Esophagus squamous epithelium (tissue), 5 donors: ENCODE measurements around the gene TRPT1. TPM values are rescaled to one million over a fixed set of nuclear protein-coding genes. Genes with fewer than 3 reads are reported as not detected.

Experiments
- DNase-seq: peaks from one replicate; lab custom pipeline; 2025; lab: John Stamatoyannopoulos, UW
- H3K27ac ChIP-seq, 4 donors: fragments of 200-600 bp; sonication (generic); one replicate each; pipeline ENCODE4 v1.5.1; 2016 to 2019; ENCODE audit warnings: mild to moderate bottlenecking in 1 of 4
- H3K27me3 ChIP-seq, 4 donors: fragments of 200-600 bp; sonication (generic); 1 replicate in 3 of 4; 2 replicates in 1 of 4; pipeline versions ENCODE4 v1.5.1 to v1.6.0; 2017 to 2021; ENCODE audit warnings: antibody characterized with exemption in 1 of 4
- H3K36me3 ChIP-seq, 3 donors: fragments of 200-600 bp; sonication (generic); one replicate each; pipeline ENCODE4 v1.5.1; 2016 to 2019
- H3K4me1 ChIP-seq, 3 donors: fragments of 200-600 bp; sonication (generic); one replicate each; pipeline ENCODE4 v1.5.1; 2017 to 2019
- H3K4me3 ChIP-seq, 4 donors: fragments of 200-600 bp; sonication (generic); 1 replicate in 3 of 4; 2 replicates in 1 of 4; pipeline ENCODE4 v1.5.1; 2016 to 2019; ENCODE audit warnings: mild to moderate bottlenecking in 2 of 4, moderate library complexity in 1 of 4
- H3K9me3 ChIP-seq, 3 donors: fragments of 200-600 bp; sonication (generic); one replicate each; pipeline ENCODE4 v1.5.1; 2016 to 2019
- CTCF ChIP-seq, 6 experiments: fragments of 450-650 bp in 4 of 6; fragments of 200-600 bp in 2 of 6; sonication (generic) in 2 of 6; IDR thresholded peaks; one replicate each; pipeline ENCODE4 v1.5.1; 2016 to 2019; ENCODE audit warnings: antibody characterized with exemption in 6 of 6, mild to moderate bottlenecking in 4 of 6, moderate library complexity in 4 of 6
- POLR2A ChIP-seq, 4 donors: fragments of 450-650 bp; IDR thresholded peaks; one replicate each; pipeline ENCODE4 v1.6.1; 2017; ENCODE audit warnings: antibody characterized with exemption in 4 of 4, mild to moderate bottlenecking in 4 of 4, moderate library complexity in 3 of 4
- WGBS, 2 donors: methylation state at CpG; one replicate each; pipeline ENCODE4 v1.1.5; 2018; 5-methylcytosine and 5-hydroxymethylcytosine counted together
- intact Hi-C: fragments of 100-400 bp; cut with DNase I; formaldehyde crosslinking; loops from one replicate; pipeline ENCODE4 v1.15.0; 2022
- total RNA-seq, 4 donors: library from RNA; depleted of rRNA; stranded (reverse); fragments of >200 nt; gene quantifications; one replicate each; pipeline ENCODE4 v1.1.0, GENCODE V29; 2016
- donor health status: DM: yes; HTN: yes; CAD: no.

The TRPT1 gene
- total RNA-seq, 4 donors from 2014 or later, result 23.9 to 68.7 (median 45.8) TPM

GRCh38 chr11:64232967-64233315 is 7.0 kb upstream of the TRPT1 start:
- DNase-seq, result no peak
- Histone ChIP-seq H3K27me3 (no peaks in the 10 kb centered on the region), H3K9me3 (no peaks in the 10 kb centered on the region), H3K4me3 (no peak overlapping the region), H3K27ac (no peak overlapping the region), H3K36me3 (peaks cover 0 to 21% (median 0%) of the 10 kb centered on the region in 3 donors), H3K4me1 (peaks cover 33 to 93% (median 51%) of the 10 kb centered on the region in 3 donors)
- intact Hi-C loops, result no loop called here
- TF ChIP-seq POLR2A (IDR thresholded peaks at IDR 0.05) (no peak), CTCF (IDR thresholded peaks at IDR 0.05) (no peak)
- WGBS, 2 donors, result 69 to 83% methylated on average over 8 of the region's 8 CpGs

- DNase-seq, result no peak
- WGBS, 2 donors, result 75 to 82% methylated on average over 7 to 8 of the region's 15 CpGs
- intact Hi-C loops, result no loop called here
- no peak overlapping the region for H3K4me3 ChIP-seq
- peaks cover 0 to 15% (median 0%) of the 10 kb centered on the region in 3 donors for H3K36me3 ChIP-seq
- no peak for TF ChIP-seq POLR2A (IDR thresholded peaks at IDR 0.05)
- no peak for TF ChIP-seq CTCF (IDR thresholded peaks at IDR 0.05)
- H3K4me1 ChIP-seq, result peaks cover 33 to 93% (median 51%) of the 10 kb centered on the region in 3 donors
- no peaks in the 10 kb centered on the region for H3K27me3 ChIP-seq
- no peaks in the 10 kb centered on the region for H3K9me3 ChIP-seq
- no peak overlapping the region for H3K27ac ChIP-seq
These were observed 6.4 kb upstream of the TRPT1 start for GRCh38 chr11:64232182-64232966.

GRCh38 chr11:64231546-64231945 is 5.6 kb upstream of the TRPT1 start:
- no peak for DNase-seq
- Histone ChIP-seq H3K27me3 (no peaks in the 10 kb centered on the region), H3K36me3 (peaks cover 0 to 8% (median 0%) of the 10 kb centered on the region in 3 donors), H3K9me3 (no peaks in the 10 kb centered on the region), H3K4me1 (peaks cover 37 to 93% (median 54%) of the 10 kb centered on the region in 3 donors), H3K27ac (peak overlapping the region in 3 of 4 donors; percentile 12 to 94 (median 94)), H3K4me3 (no peak overlapping the region)
- intact Hi-C loops, result no loop called here
- 27 to 76% methylated on average over 1 to 6 of the region's 7 CpGs for WGBS, 2 donors
- TF ChIP-seq POLR2A (IDR thresholded peaks at IDR 0.05) (no peak), CTCF (IDR thresholded peaks at IDR 0.05) (no peak)

GRCh38 chr11:64230985-64231365 is 5.0 kb upstream of the TRPT1 start:
- no peaks in the 10 kb centered on the region for H3K9me3 ChIP-seq
- peaks cover 0 to 2% (median 0%) of the 10 kb centered on the region in 3 donors for H3K36me3 ChIP-seq
- no peaks in the 10 kb centered on the region for H3K27me3 ChIP-seq
- peak overlapping the region; percentile 86 to 97 (median 94) for H3K27ac ChIP-seq
- no peak for TF ChIP-seq POLR2A (IDR thresholded peaks at IDR 0.05)
- no peak for TF ChIP-seq CTCF (IDR thresholded peaks at IDR 0.05)
- 6 to 8% methylated on average over 3 to 5 of the region's 8 CpGs for WGBS, 2 donors
- H3K4me1 ChIP-seq, result peaks cover 36 to 90% (median 53%) of the 10 kb centered on the region in 3 donors
- peak overlapping the region; percentile 55 to 88 (median 82) for H3K4me3 ChIP-seq
- no peak for DNase-seq
- intact Hi-C loops, result no loop called here
